Cortex of kidney (tissue), 1 donor: ENCODE data around the gene SYT17.

Experiments
- DNase-seq: peaks from one replicate; lab custom pipeline; 2025; lab: John Stamatoyannopoulos, UW

SYT17 gene

GRCh38 chr16:19219836-19220235 lies 51.8 kb downstream of the SYT17 start:
- DNase-seq, result no peak

GRCh38 chr16:19223235-19224170 lies 55.5 kb downstream of the SYT17 start:
- DNase-seq, result no peak

- no peak for DNase-seq
These were observed 57.6 kb downstream of the SYT17 start for GRCh38 chr16:19225651-19226050.

- no peak for DNase-seq
These were observed 59.6 kb downstream of the SYT17 start for GRCh38 chr16:19227643-19228042.

GRCh38 chr16:19228052-19228451 lies 60.0 kb downstream of the SYT17 start:
- no peak for DNase-seq

- DNase-seq, result no peak
These were observed 60.5 kb downstream of the SYT17 start for GRCh38 chr16:19228575-19228974.

- no peak for DNase-seq
These were observed 62.5 kb downstream of the SYT17 start for GRCh38 chr16:19230575-19230974.

GRCh38 chr16:19231881-19232280 lies 63.8 kb downstream of the SYT17 start:
- DNase-seq, result no peak

GRCh38 chr16:19232988-19233387 lies 64.9 kb downstream of the SYT17 start:
- DNase-seq, result no peak

GRCh38 chr16:19235478-19235877 lies 67.4 kb downstream of the SYT17 start:
- DNase-seq, result no peak

- DNase-seq, result no peak
These were observed 67.8 kb downstream of the SYT17 start for GRCh38 chr16:19235886-19236285.

GRCh38 chr16:19236561-19237209 lies 68.6 kb downstream of the SYT17 start:
- DNase-seq, result no peak

GRCh38 chr16:19238406-19238805 lies 70.4 kb downstream of the SYT17 start:
- DNase-seq, result no peak

GRCh38 chr16:19239511-19240155 lies 71.6 kb downstream of the SYT17 start:
- no peak for DNase-seq

- no peak for DNase-seq
These were observed 72.5 kb downstream of the SYT17 start for GRCh38 chr16:19240494-19240893.

- DNase-seq, result no peak
These were observed 73.5 kb downstream of the SYT17 start for GRCh38 chr16:19241512-19241911.

GRCh38 chr16:19242186-19242585 lies 74.1 kb downstream of the SYT17 start:
- DNase-seq, result no peak

- no peak for DNase-seq
These were observed 75.0 kb downstream of the SYT17 start for GRCh38 chr16:19242987-19243575.

GRCh38 chr16:19245326-19245925 lies 77.4 kb downstream of the SYT17 start:
- DNase-seq, result no peak

- no peak for DNase-seq
These were observed 84.9 kb downstream of the SYT17 start for GRCh38 chr16:19252904-19253303.

GRCh38 chr16:19254611-19255010 lies 86.6 kb downstream of the SYT17 start:
- DNase-seq, result no peak

- DNase-seq, result no peak
These were observed 96.2 kb downstream of the SYT17 start for GRCh38 chr16:19264123-19264673.
